H1 (cell line): Measurements from ENCODE around the gene OOSP2.

ENCODE experiments used
- BRCA1 ChIP-seq: IDR thresholded peaks from 2 replicates; pipeline ENCODE4 v1.6.1; 2012; ENCODE audit warnings: low read depth, low read length, improper control_type of control experiment
- CHD1 ChIP-seq: IDR thresholded peaks from 2 replicates; pipeline ENCODE4 v1.6.1; 2012; ENCODE audit warnings: low read depth, low read length, improper control_type of control experiment
- EZH2 ChIP-seq: fragments of 200-600 bp; sonication (generic); IDR thresholded peaks from 2 replicates; pipeline ENCODE4 v1.7.1; 2012; ENCODE audit warnings: low read depth, mild to moderate bottlenecking, moderate library complexity, low read length, inconsistent platforms; ENCODE audit not compliant: severe bottlenecking
- GABPA ChIP-seq: IDR thresholded peaks from 2 replicates; pipeline ENCODE4 v1.6.1; 2011; ENCODE audit warnings: mild to moderate bottlenecking, low read length, moderate library complexity, borderline replicate concordance; ENCODE audit not compliant: insufficient read depth
- JUND ChIP-seq: IDR thresholded peaks from 2 replicates; pipeline ENCODE4 v1.6.1; 2011; ENCODE audit warnings: mild to moderate bottlenecking, improper control_type of control experiment, low read length
- KDM5A ChIP-seq: fragments of 200-600 bp; IDR thresholded peaks from 2 replicates; pipeline ENCODE4 v1.7.1; 2012; ENCODE audit warnings: mild to moderate bottlenecking, low read length, inconsistent platforms, mixed read lengths
- POLR2AphosphoS5 ChIP-seq: IDR thresholded peaks from 2 replicates; pipeline ENCODE4 v1.6.1; 2011; ENCODE audit warnings: low read depth, low read length
- RAD21 ChIP-seq, 2 experiments: IDR thresholded peaks in 1 of 2; conservative IDR thresholded peaks in 1 of 2; 2 replicates each; pipeline ENCODE4 v1.6.1; 2011; ENCODE audit warnings: low read depth in 2 of 2, low read length in 2 of 2, improper control_type of control experiment in 1 of 2, inconsistent platforms in 1 of 2, mild to moderate bottlenecking in 1 of 2, moderate library complexity in 1 of 2
- RFX5 ChIP-seq: IDR thresholded peaks from 2 replicates; pipeline ENCODE4 v1.6.1; 2011; ENCODE audit warnings: low read depth, low read length, improper control_type of control experiment, borderline replicate concordance
- SP1 ChIP-seq: IDR thresholded peaks from 2 replicates; pipeline ENCODE4 v1.6.1; 2011; ENCODE audit warnings: low read depth, low read length
- SRF ChIP-seq: IDR thresholded peaks from 2 replicates; pipeline ENCODE4 v1.6.1; 2011; ENCODE audit warnings: mild to moderate bottlenecking, low read depth, low read length, moderate library complexity
- TEAD4 ChIP-seq: IDR thresholded peaks from 2 replicates; pipeline ENCODE4 v1.6.1; 2012; ENCODE audit warnings: low read depth, low read length, inconsistent platforms, mixed read lengths
- ZNF274 ChIP-seq: IDR thresholded peaks from 2 replicates; pipeline ENCODE4 v1.7.0; 2012; ENCODE audit warnings: low read length, borderline replicate concordance; ENCODE audit errors: extremely low read depth
- TF ChIP-seq, protein P1 (sequence below), 3 experiments: IDR thresholded peaks; 1 replicate in 2 of 3; 2 replicates in 1 of 3; pipeline versions ENCODE4 v1.5.1 to v1.6.1; 2011; ENCODE audit warnings: low read length in 3 of 3, mild to moderate bottlenecking in 3 of 3, inconsistent platforms in 2 of 3, low read depth in 1 of 3, moderate library complexity in 1 of 3; ENCODE audit not compliant: insufficient read depth in 1 of 3; ENCODE audit errors: control extremely low read depth in 1 of 3

DNA sequence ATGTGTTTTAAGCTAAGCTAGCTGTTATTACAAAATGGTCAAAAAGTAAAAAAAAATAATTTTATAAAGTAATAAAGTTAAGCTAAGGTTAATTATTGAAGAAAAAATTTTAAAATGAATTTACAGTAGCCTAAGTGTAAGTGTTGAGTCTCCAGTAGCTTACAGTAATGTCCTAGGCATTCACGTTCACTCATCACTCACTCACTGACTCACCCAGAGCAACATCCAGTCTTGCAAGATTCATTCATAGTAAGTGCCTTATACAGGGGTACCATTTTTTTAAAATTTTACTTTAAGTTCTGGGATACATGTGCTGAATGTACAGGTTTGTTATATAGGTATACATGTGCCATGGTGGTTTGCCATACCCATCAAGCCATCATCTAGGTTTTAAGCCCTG, 34.8 kb upstream of the OOSP2 start:
- TF ChIP-seq EZH2 (no peak), POLR2AphosphoS5 (no peak), GABPA (no peak), SP1 (no peak), TEAD4 (no peak), ZNF274 (no peak), CHD1 (no peak), RFX5 (no peak), JUND (no peak), SRF (no peak), RAD21 (IDR thresholded peaks at IDR 0.05 in 1 of 2, conservative IDR thresholded peaks at IDR 0.05 in 1 of 2; ENCODE audit: low read depth in 2 of 2, low read length in 2 of 2) (no peak), BRCA1 (no peak), KDM5A (no peak)
- TF ChIP-seq, protein P1, sequence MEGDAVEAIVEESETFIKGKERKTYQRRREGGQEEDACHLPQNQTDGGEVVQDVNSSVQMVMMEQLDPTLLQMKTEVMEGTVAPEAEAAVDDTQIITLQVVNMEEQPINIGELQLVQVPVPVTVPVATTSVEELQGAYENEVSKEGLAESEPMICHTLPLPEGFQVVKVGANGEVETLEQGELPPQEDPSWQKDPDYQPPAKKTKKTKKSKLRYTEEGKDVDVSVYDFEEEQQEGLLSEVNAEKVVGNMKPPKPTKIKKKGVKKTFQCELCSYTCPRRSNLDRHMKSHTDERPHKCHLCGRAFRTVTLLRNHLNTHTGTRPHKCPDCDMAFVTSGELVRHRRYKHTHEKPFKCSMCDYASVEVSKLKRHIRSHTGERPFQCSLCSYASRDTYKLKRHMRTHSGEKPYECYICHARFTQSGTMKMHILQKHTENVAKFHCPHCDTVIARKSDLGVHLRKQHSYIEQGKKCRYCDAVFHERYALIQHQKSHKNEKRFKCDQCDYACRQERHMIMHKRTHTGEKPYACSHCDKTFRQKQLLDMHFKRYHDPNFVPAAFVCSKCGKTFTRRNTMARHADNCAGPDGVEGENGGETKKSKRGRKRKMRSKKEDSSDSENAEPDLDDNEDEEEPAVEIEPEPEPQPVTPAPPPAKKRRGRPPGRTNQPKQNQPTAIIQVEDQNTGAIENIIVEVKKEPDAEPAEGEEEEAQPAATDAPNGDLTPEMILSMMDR (IDR thresholded peaks at IDR 0.05; ENCODE audit: control extremely low read depth in 1 of 3, insufficient read depth in 1 of 3, low read depth in 1 of 3, low read length in 3 of 3), result no peak
